ENCODE data around the gene NACC2. TPM values are rescaled to one million over a fixed set of nuclear protein-coding genes. Genes with fewer than 3 reads are reported as not detected.

NACC2 gene
- total and polyA plus RNA-seq, 10 of the 15 experiments (the other 5 are each of a cell fraction or from before 2014, with no cell fraction given) = 0.66 to 14.7 (median 3.5) TPM

DNA sequence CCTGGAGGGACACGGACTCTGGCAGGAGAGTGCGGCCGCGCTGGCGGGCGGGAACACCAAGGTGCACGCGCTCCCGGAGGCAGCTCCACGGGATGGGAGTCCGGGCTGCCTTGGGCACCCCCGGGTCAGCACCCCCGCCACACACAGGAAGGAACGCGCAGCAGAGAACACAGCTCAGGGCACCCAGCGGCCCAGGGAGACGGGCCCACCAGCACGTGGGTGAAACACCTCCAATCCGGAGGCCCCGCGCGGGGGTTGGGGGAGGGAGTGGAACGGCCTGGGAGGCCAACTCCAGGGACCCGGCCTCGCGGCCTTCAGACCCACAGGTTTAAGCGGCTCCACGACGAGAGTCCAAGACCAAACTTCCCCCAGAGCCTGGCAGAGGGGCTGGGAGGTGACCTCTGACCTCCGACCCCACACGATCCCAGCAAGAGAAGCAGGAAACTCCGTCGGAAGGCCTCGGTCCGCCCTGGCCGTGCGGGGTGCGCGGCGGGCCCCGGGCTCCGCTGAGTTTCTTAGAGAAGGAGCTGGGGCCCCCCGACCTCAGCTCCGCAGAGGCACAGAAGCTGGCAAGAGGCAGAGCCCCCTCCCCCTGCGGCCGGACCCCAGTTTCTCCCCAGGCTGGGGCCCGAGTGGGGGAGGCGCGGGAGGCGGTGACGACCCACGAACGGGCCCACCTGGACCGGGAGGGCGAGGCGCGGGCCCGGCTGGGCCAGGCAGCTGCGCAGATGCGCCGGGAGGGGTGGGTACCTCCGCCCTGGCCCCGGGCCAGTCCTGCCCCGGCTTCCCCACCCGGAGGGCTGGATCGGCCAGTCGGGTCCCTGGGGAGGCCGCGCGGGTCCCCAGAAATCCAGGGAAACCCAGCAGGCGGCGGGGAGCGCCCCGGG is 851 bp downstream of the NACC2 start (continued):
- TF ChIP-seq TCF3 (IDR thresholded peaks at IDR 0.05; ENCODE audit: borderline replicate concordance, insufficient read depth, low read depth, low read length) (no peak), NFYA (IDR thresholded peaks at IDR 0.05; ENCODE audit: borderline replicate concordance, low read depth, low read length) (no peak), CBX3 (IDR thresholded peaks at IDR 0.05; ENCODE audit: borderline replicate concordance, low read depth) (no peak), SP1 (IDR thresholded peaks at IDR 0.05; ENCODE audit: low read depth, low read length) (no peak), ETV6 (conservative IDR thresholded peaks at IDR 0.05 in 1 of 2, IDR thresholded peaks at IDR 0.05 in 1 of 2; ENCODE audit: borderline replicate concordance in 1 of 2, low read depth in 1 of 2) (no peak), GATAD2B (conservative IDR thresholded peaks at IDR 0.05; ENCODE audit: low read depth) (peak; percentile 59), HDAC2 (IDR thresholded peaks at IDR 0.05) (no peak), NR2F1 (conservative IDR thresholded peaks at IDR 0.05) (peak; percentile 97), POLR2AphosphoS2 (IDR thresholded peaks at IDR 0.05; ENCODE audit: low read depth, low read length) (no peak), MTA2 (IDR thresholded peaks at IDR 0.05; ENCODE audit: low read depth) (0 out of 2 replicates have a peak, but pooled peaks have one; percentile 33), EZH2 (IDR thresholded peaks at IDR 0.05; ENCODE audit: borderline replicate concordance, control insufficient read depth, low read depth, low read length) (no peak), SIX5 (IDR thresholded peaks at IDR 0.05; ENCODE audit: low read depth, low read length, severe bottlenecking) (no peak), FOS (IDR thresholded peaks at IDR 0.05; ENCODE audit: borderline replicate concordance, extremely low read depth, insufficient read length) (no peak), EP300 (IDR thresholded peaks at IDR 0.05; ENCODE audit: borderline replicate concordance in 1 of 2, control insufficient read depth in 1 of 2, low read depth in 2 of 2, low read length in 2 of 2) (no peak)
- TF ChIP-seq, protein P1, sequence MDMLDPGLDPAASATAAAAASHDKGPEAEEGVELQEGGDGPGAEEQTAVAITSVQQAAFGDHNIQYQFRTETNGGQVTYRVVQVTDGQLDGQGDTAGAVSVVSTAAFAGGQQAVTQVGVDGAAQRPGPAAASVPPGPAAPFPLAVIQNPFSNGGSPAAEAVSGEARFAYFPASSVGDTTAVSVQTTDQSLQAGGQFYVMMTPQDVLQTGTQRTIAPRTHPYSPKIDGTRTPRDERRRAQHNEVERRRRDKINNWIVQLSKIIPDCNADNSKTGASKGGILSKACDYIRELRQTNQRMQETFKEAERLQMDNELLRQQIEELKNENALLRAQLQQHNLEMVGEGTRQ (IDR thresholded peaks at IDR 0.05; ENCODE audit: borderline replicate concordance, low read depth, low read length) = peak; percentile 58

All from GM12878 (cell line).